PC-3 (cell line): ENCODE results near the gene REC8. TPM values are rescaled to one million over a fixed set of nuclear protein-coding genes. Genes with fewer than 3 reads are reported as not detected.

Source experiments
- ATAC-seq: fragments of 200-7000 bp; cut with Tn5 transposase; 2 replicates; pipeline ENCODE4 v1.9.1; 2020; ENCODE audit warnings: mild to moderate bottlenecking, moderate library complexity
- BruUV-seq: library from RNA; stranded (reverse); fragments of 400-500 nt; replicated peaks from 2 replicates; lab custom pipeline; 2021; lab: Mats Ljungman, UMichigan
- CTCF ChIA-PET: fragments of 300-600 bp; sonication (Branson Sonifier 250); formaldehyde crosslinking; loops from one replicate; lab custom pipeline; 2022; ENCODE audit warnings: antibody characterized with exemption; lab: Charles Lee
- POLR2A ChIA-PET: fragments of 300-600 bp; sonication (Branson Sonifier 250); formaldehyde crosslinking; loops from one replicate; lab custom pipeline; 2022; ENCODE audit warnings: antibody characterized with exemption; ENCODE audit not compliant: unreplicated experiment; lab: Charles Lee
- DNase-seq: peaks from one replicate; pipeline ENCODE4 v3.0.0-alpha.2; 2015
- H2AFZ ChIP-seq: fragments of 300-600 bp; sonication (generic); 2 replicates; pipeline ENCODE4 v1.6.0; 2016; ENCODE audit warnings: antibody characterized with exemption, low read length
- H3F3A ChIP-seq: fragments of 300-600 bp; sonication (generic); one replicate; pipeline ENCODE4 v1.6.0; 2017; ENCODE audit warnings: antibody characterized with exemption, low read length, control low read depth, mild to moderate bottlenecking; ENCODE audit not compliant: unreplicated experiment
- H3K27ac ChIP-seq: fragments of 300-600 bp; sonication (generic); 2 replicates; pipeline ENCODE4 v1.5.1; 2016; ENCODE audit warnings: mild to moderate bottlenecking, low read length
- H3K27me3 ChIP-seq: fragments of 300-600 bp; sonication (generic); 2 replicates; pipeline ENCODE4 v1.6.1; 2016; ENCODE audit warnings: low read length, mixed read lengths
- H3K36me3 ChIP-seq: fragments of 300-600 bp; sonication (generic); 2 replicates; pipeline ENCODE4 v1.6.1; 2016; ENCODE audit warnings: low read depth, mixed run types, low read length, mixed read lengths
- H3K4me1 ChIP-seq: fragments of 300-600 bp; sonication (generic); 2 replicates; pipeline ENCODE4 v1.5.1; 2016; ENCODE audit warnings: low read length; ENCODE audit not compliant: insufficient read depth
- H3K4me2 ChIP-seq: fragments of 300-600 bp; sonication (generic); 2 replicates; pipeline ENCODE4 v1.6.0; 2016; ENCODE audit warnings: low read length
- H3K4me3 ChIP-seq: fragments of 300-600 bp; sonication (generic); 2 replicates; pipeline ENCODE4 v1.5.1; 2016; ENCODE audit warnings: mild to moderate bottlenecking, low read length, mixed read lengths
- H3K79me2 ChIP-seq: fragments of 300-600 bp; sonication (generic); 2 replicates; pipeline ENCODE4 v1.6.1; 2017; ENCODE audit warnings: low read length, mixed read lengths
- H3K9ac ChIP-seq: fragments of 300-600 bp; sonication (generic); 2 replicates; pipeline ENCODE4 v1.6.0; 2016; ENCODE audit warnings: mild to moderate bottlenecking, low read length
- H3K9me2 ChIP-seq: fragments of 300-600 bp; sonication (generic); replicated peaks from 2 replicates; pipeline ENCODE4 v1.6.1; 2016; ENCODE audit warnings: mixed run types, low read length, mixed read lengths
- H3K9me3 ChIP-seq: fragments of 300-600 bp; sonication (generic); 2 replicates; pipeline ENCODE4 v1.6.1; 2016; ENCODE audit warnings: low read length, mixed read lengths
- H4K20me1 ChIP-seq: fragments of 300-600 bp; sonication (generic); 2 replicates; pipeline ENCODE4 v1.6.1; 2016; ENCODE audit warnings: low read length, mixed read lengths
- CTCF ChIP-seq: fragments of 300-600 bp; sonication (generic); conservative IDR thresholded peaks from 2 replicates; pipeline ENCODE4 v1.5.1; 2017; ENCODE audit warnings: antibody characterized with exemption, low read depth, mild to moderate bottlenecking, low read length
- EZH2 ChIP-seq: fragments of 300-600 bp; sonication (generic); IDR thresholded peaks from one replicate; pipeline ENCODE4 v1.6.1; 2017; ENCODE audit warnings: antibody characterized with exemption, mild to moderate bottlenecking, low read length; ENCODE audit not compliant: unreplicated experiment
- EZH2phosphoT487 ChIP-seq: fragments of 300-600 bp; sonication (generic); IDR thresholded peaks from 2 replicates; pipeline ENCODE4 v1.6.1; 2018; ENCODE audit warnings: mild to moderate bottlenecking, antibody characterized with exemption, low read length, borderline replicate concordance
- intact Hi-C: fragments of 100-400 bp; cut with micrococcal nuclease; formaldehyde crosslinking; loops from 2 replicates; pipeline ENCODE4 v1.9.0; 2023
- total RNA-seq: library from RNA; depleted of rRNA; stranded (reverse); fragments of >200 nt; gene quantifications from 2 replicates; pipeline ENCODE4 v1.2.3, GENCODE V29; 2014

The REC8 gene
- total RNA-seq, 1 experiment from 2014 or later, result 1.9 TPM

- CTCF ChIA-PET, result no interaction called here
- H2AFZ ChIP-seq, result no peak overlapping the region
- peak overlapping the region; percentile 76; the same call in 1 of the 2 replicates for H3K4me3 ChIP-seq
- H3K9ac ChIP-seq, result no peak overlapping the region
- H4K20me1 ChIP-seq, result no peaks in the 10 kb centered on the region
- no peak overlapping the region for H3K27ac ChIP-seq
- no peaks in the 10 kb centered on the region for H3K27me3 ChIP-seq
- H3K9me3 ChIP-seq, result no peaks in the 10 kb centered on the region
- H3F3A ChIP-seq, result no peaks in the 10 kb centered on the region
- ATAC-seq, result no peak
- peaks cover 24% of the 10 kb centered on the region; the same call in 1 of the 2 replicates for H3K36me3 ChIP-seq
- peaks cover 8% of the 10 kb centered on the region for H3K4me1 ChIP-seq
- no peak for DNase-seq
- TF ChIP-seq CTCF (no peak), EZH2 (no peak), EZH2phosphoT487 (no peak)
- H3K9me2 ChIP-seq, result no peaks in the 10 kb centered on the region
- peaks cover 34% of the 10 kb centered on the region for H3K79me2 ChIP-seq
- no TSS peak for BruUV-seq
- intact Hi-C loops, result no loop called here
- H3K4me2 ChIP-seq, result peak overlapping the region; percentile 86
- POLR2A ChIA-PET, result no interaction called here
Measured at GRCh38 chr14:24186831-24187538, 15.1 kb downstream of the REC8 start.

- Histone ChIP-seq H2AFZ (no peak overlapping the region), H3K9me2 (no peaks in the 10 kb centered on the region), H3K9me3 (no peaks in the 10 kb centered on the region), H3K27me3 (no peaks in the 10 kb centered on the region), H3K4me1 (peaks cover 8% of the 10 kb centered on the region), H4K20me1 (no peaks in the 10 kb centered on the region), H3K9ac (peak overlapping the region; percentile 90), H3K4me3 (peak overlapping the region; percentile 76), H3K4me2 (peak overlapping the region; percentile 86), H3K36me3 (peaks cover 24% of the 10 kb centered on the region; the same call in 1 of the 2 replicates), H3F3A (no peaks in the 10 kb centered on the region), H3K79me2 (peaks cover 39% of the 10 kb centered on the region), H3K27ac (no peak overlapping the region)
- DNase-seq (no peak), ATAC-seq (no peak)
- CTCF ChIA-PET, result no interaction called here
- TF ChIP-seq CTCF (no peak), EZH2 (no peak), EZH2phosphoT487 (no peak)
- POLR2A ChIA-PET, result no interaction called here
- no TSS peak for BruUV-seq
- intact Hi-C loops, result no loop called here
Measured at GRCh38 chr14:24187539-24187915, 15.6 kb downstream of the REC8 start.
